Esophagus squamous epithelium (tissue), 4 donors: ENCODE measurements around the gene KLHL2.

Experiments
- POLR2A ChIP-seq, 4 donors: fragments of 450-650 bp; IDR thresholded peaks; one replicate each; pipeline ENCODE4 v1.6.1; 2017; ENCODE audit warnings: antibody characterized with exemption in 4 of 4, mild to moderate bottlenecking in 4 of 4, moderate library complexity in 3 of 4
- TF ChIP-seq, protein P1 (sequence below), 6 experiments: fragments of 450-650 bp in 4 of 6; fragments of 200-600 bp in 2 of 6; sonication (generic) in 2 of 6; IDR thresholded peaks; one replicate each; pipeline ENCODE4 v1.5.1; 2016 to 2019; ENCODE audit warnings: antibody characterized with exemption in 6 of 6, mild to moderate bottlenecking in 4 of 6, moderate library complexity in 4 of 6

DNA sequence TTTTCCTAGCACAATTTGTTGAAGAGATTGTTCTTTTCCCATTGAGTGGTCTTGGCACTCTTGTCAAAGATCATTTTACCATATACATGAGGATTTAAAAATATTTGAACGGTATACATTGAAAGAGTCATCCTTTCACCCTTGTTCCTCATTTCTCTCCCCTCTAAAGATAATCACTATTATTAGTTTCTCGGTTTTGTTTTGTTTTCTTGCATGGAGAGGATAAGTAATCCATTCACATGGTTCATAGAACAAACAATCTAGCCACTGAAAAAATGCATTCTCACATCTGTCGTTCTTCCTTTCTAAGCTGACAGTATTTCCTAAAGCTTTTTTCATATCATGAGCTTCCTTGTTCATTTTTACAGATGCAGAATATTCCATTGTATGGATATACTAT lies 80.9 kb downstream of the KLHL2 start:
- TF ChIP-seq, protein P1, sequence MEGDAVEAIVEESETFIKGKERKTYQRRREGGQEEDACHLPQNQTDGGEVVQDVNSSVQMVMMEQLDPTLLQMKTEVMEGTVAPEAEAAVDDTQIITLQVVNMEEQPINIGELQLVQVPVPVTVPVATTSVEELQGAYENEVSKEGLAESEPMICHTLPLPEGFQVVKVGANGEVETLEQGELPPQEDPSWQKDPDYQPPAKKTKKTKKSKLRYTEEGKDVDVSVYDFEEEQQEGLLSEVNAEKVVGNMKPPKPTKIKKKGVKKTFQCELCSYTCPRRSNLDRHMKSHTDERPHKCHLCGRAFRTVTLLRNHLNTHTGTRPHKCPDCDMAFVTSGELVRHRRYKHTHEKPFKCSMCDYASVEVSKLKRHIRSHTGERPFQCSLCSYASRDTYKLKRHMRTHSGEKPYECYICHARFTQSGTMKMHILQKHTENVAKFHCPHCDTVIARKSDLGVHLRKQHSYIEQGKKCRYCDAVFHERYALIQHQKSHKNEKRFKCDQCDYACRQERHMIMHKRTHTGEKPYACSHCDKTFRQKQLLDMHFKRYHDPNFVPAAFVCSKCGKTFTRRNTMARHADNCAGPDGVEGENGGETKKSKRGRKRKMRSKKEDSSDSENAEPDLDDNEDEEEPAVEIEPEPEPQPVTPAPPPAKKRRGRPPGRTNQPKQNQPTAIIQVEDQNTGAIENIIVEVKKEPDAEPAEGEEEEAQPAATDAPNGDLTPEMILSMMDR (IDR thresholded peaks at IDR 0.05) = no peak
- TF ChIP-seq POLR2A (IDR thresholded peaks at IDR 0.05) = no peak
